Measurements from ENCODE around the gene TLE1. TPM values are rescaled to one million over a fixed set of nuclear protein-coding genes. Genes with fewer than 3 reads are reported as not detected.

The TLE1 gene
- total and polyA plus RNA-seq, 10 of the 15 experiments (the other 5 are each of a cell fraction or from before 2014, with no cell fraction given): 0.04 to 0.23 (median 0.10) TPM; not detected in 6

GRCh38 chr9:81604306-81605169 lies 84.8 kb downstream of the TLE1 start:
- H3K4me2 ChIP-seq (ENCODE audit: control insufficient read depth, insufficient read depth): no peak overlapping the region
- no peak for ATAC-seq
- H3K9me3 ChIP-seq (replicated peaks; ENCODE audit: control insufficient read depth, insufficient read depth, low read length): no peaks in the 10 kb centered on the region; the same call in 2 of the 3 replicates
- no peak overlapping the region for H3K27ac ChIP-seq (ENCODE audit: control insufficient read depth, insufficient read depth)
- no TSS peak for BruUV-seq (replicated peaks)
- SMC1A ChIA-PET (ENCODE audit: uncharacterized antibody, unreplicated experiment): no interaction called here
- H3K4me3 ChIP-seq: no peak overlapping the region
- TF ChIP-seq CEBPB (IDR thresholded peaks at IDR 0.05; ENCODE audit: borderline replicate concordance in 1 of 2, low read depth in 2 of 2, low read length in 2 of 2): no peak
- H3K9ac ChIP-seq (ENCODE audit: control insufficient read depth, insufficient read depth, low read length): no peak overlapping the region
- no peak for FAIRE-seq
- POLR2A ChIA-PET: no interaction called here
- DNase-seq (ENCODE audit: low read depth, low spot score): no peak
- WGBS (ENCODE audit: insufficient coverage, insufficient replicate concordance, low lambda C conversion rate, missing lambda C conversion rate): 61% methylated on average over 12 of the region's 12 CpGs
- no peaks in the 10 kb centered on the region for H3K79me2 ChIP-seq (ENCODE audit: control insufficient read depth, insufficient read depth, low read length)
- RAD21 ChIA-PET (ENCODE audit: unreplicated experiment): no interaction called here
- in situ Hi-C loops (cut with MboI) (no loop called here), intact Hi-C loops (cut with micrococcal nuclease; ENCODE audit: unreplicated experiment) (no loop called here)
- H3K36me3 ChIP-seq (ENCODE audit: control insufficient read depth in 2 of 2, insufficient read depth in 2 of 2, low read length in 1 of 2): no peaks in the 10 kb centered on the region
- CTCF ChIA-PET: no interaction called here
- H3K4me1 ChIP-seq (ENCODE audit: control insufficient read depth, insufficient read depth, low read length): no peaks in the 10 kb centered on the region
- H3K27me3 ChIP-seq (replicated peaks in 1 of 2; ENCODE audit: control insufficient read depth in 2 of 2, insufficient read depth in 2 of 2, low read length in 1 of 2): no peaks in the 10 kb centered on the region
- no peaks in the 10 kb centered on the region for H4K20me1 ChIP-seq (ENCODE audit: control insufficient read depth, insufficient read depth)
- H2AFZ ChIP-seq (ENCODE audit: control insufficient read depth, low read depth, low read length): no peak overlapping the region

- RAD21 ChIA-PET (ENCODE audit: unreplicated experiment): no interaction called here
- 47% methylated on average over 5 of the region's 6 CpGs for WGBS (ENCODE audit: insufficient coverage, insufficient replicate concordance, low lambda C conversion rate, missing lambda C conversion rate)
- ATAC-seq (no peak), DNase-seq (ENCODE audit: low read depth, low spot score) (no peak), FAIRE-seq (no peak)
- Histone ChIP-seq H3K79me2 (ENCODE audit: control insufficient read depth, insufficient read depth, low read length) (no peaks in the 10 kb centered on the region), H3K4me1 (ENCODE audit: control insufficient read depth, insufficient read depth, low read length) (no peaks in the 10 kb centered on the region), H3K9ac (ENCODE audit: control insufficient read depth, insufficient read depth, low read length) (no peak overlapping the region), H3K27ac (ENCODE audit: control insufficient read depth, insufficient read depth) (no peak overlapping the region), H2AFZ (ENCODE audit: control insufficient read depth, low read depth, low read length) (no peak overlapping the region), H4K20me1 (ENCODE audit: control insufficient read depth, insufficient read depth) (no peaks in the 10 kb centered on the region), H3K4me2 (ENCODE audit: control insufficient read depth, insufficient read depth) (no peak overlapping the region), H3K4me3 (no peak overlapping the region), H3K9me3 (replicated peaks; ENCODE audit: control insufficient read depth, insufficient read depth, low read length) (no peaks in the 10 kb centered on the region; the same call in 2 of the 3 replicates), H3K27me3 (replicated peaks in 1 of 2; ENCODE audit: control insufficient read depth in 2 of 2, insufficient read depth in 2 of 2, low read length in 1 of 2) (no peaks in the 10 kb centered on the region), H3K36me3 (ENCODE audit: control insufficient read depth in 2 of 2, insufficient read depth in 2 of 2, low read length in 1 of 2) (no peaks in the 10 kb centered on the region)
- TF ChIP-seq HDAC6 (IDR thresholded peaks at IDR 0.05; ENCODE audit: unreplicated experiment) (no peak), NRF1 (conservative IDR thresholded peaks at IDR 0.05; ENCODE audit: low read depth, low read length) (no peak), WRNIP1 (IDR thresholded peaks at IDR 0.05; ENCODE audit: borderline replicate concordance, low read depth, low read length) (no peak)
- CTCF ChIA-PET: no interaction called here
- intact Hi-C loops (cut with micrococcal nuclease; ENCODE audit: unreplicated experiment) (no loop called here), in situ Hi-C loops (cut with MboI) (no loop called here)
- POLR2A ChIA-PET: no interaction called here
- BruUV-seq (replicated peaks): no TSS peak
- SMC1A ChIA-PET (ENCODE audit: uncharacterized antibody, unreplicated experiment): no interaction called here
These were observed 86.3 kb downstream of the TLE1 start for GRCh38 chr9:81602887-81603680.

Data from GM12878 (cell line).